Duodenal mucosa (tissue), 2 donors: ENCODE data around the gene TMEM89.

ENCODE experiments used
- H3K27ac ChIP-seq: one replicate; pipeline ENCODE4 v1.7.0; 2013; ENCODE audit warnings: low read depth, low read length
- H3K27me3 ChIP-seq, 2 donors: one replicate each; pipeline ENCODE4 v1.7.0; 2013; ENCODE audit warnings: low read length in 2 of 2, control low read depth in 1 of 2; ENCODE audit not compliant: insufficient read depth in 2 of 2, control insufficient read depth in 1 of 2
- H3K36me3 ChIP-seq, 2 donors: one replicate each; pipeline ENCODE4 v1.7.0; 2013; ENCODE audit warnings: low read length in 2 of 2, control low read depth in 1 of 2; ENCODE audit not compliant: insufficient read depth in 2 of 2, control insufficient read depth in 1 of 2
- H3K4me1 ChIP-seq, 2 donors: one replicate each; pipeline ENCODE4 v1.7.0; 2013; ENCODE audit warnings: low read length in 2 of 2, control low read depth in 1 of 2; ENCODE audit not compliant: insufficient read depth in 2 of 2, control insufficient read depth in 1 of 2
- H3K4me3 ChIP-seq, 2 donors: one replicate each; pipeline ENCODE4 v1.7.0; 2013; ENCODE audit warnings: low read length in 2 of 2, low read depth in 1 of 2
- H3K9ac ChIP-seq, 2 donors: one replicate each; pipeline ENCODE4 v1.7.0; 2013; ENCODE audit warnings: low read length in 2 of 2, low read depth in 1 of 2
- H3K9me3 ChIP-seq, 2 donors: one replicate each; pipeline ENCODE4 v1.7.0; 2013; ENCODE audit warnings: low read length in 2 of 2, control low read depth in 1 of 2; ENCODE audit not compliant: control insufficient read depth in 1 of 2

TMEM89 gene

GRCh38 chr3:48572517-48572916 lies 49.1 kb downstream of the TMEM89 start:
- Histone ChIP-seq H3K27ac (no peak overlapping the region), H3K36me3 (no peaks in the 10 kb centered on the region), H3K9ac (no peak overlapping the region), H3K27me3 (no peaks in the 10 kb centered on the region), H3K9me3 (no peaks in the 10 kb centered on the region), H3K4me1 (no peaks in the 10 kb centered on the region), H3K4me3 (no peak overlapping the region)

- Histone ChIP-seq H3K27ac (no peak overlapping the region), H3K9ac (no peak overlapping the region), H3K36me3 (no peaks in the 10 kb centered on the region), H3K4me3 (no peak overlapping the region), H3K9me3 (no peaks in the 10 kb centered on the region), H3K4me1 (no peaks in the 10 kb centered on the region), H3K27me3 (no peaks in the 10 kb centered on the region)
Observed at GRCh38 chr3:48571938-48572337, 49.6 kb downstream of the TMEM89 start.
